Amniotic epithelial cell (primary cell): ENCODE results near the gene ABCA5.
"Not testable (repeated sequence)": the region's sequence is repeated elsewhere in the genome, so short reads cannot be mapped to it uniquely, and the experiment has no call there.

ENCODE experiments used
- DNase-seq: peaks from one replicate; pipeline ENCODE4 v3.0.0-alpha.2; 2010; ENCODE audit warnings: low read depth

Gene ABCA5

DNA sequence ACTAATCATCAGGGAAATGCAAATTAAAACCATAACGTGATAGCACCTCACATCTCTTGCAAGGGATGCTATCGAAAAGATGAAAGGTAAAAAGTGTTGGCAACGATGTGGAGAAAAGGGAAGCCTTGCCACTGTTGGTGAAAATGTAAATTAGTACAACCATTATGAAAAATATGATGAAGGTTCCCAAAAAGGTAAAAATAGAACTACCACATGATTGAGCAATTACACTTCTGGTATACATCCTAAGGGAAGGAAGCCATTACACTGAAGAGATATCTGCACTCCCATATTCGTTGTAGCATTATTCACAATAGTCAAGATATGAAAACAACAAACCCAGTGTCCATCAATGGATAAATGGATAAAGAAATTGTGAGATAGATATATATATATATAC lies 119.8 kb downstream of the ABCA5 start:
- DNase-seq = no peak

DNA sequence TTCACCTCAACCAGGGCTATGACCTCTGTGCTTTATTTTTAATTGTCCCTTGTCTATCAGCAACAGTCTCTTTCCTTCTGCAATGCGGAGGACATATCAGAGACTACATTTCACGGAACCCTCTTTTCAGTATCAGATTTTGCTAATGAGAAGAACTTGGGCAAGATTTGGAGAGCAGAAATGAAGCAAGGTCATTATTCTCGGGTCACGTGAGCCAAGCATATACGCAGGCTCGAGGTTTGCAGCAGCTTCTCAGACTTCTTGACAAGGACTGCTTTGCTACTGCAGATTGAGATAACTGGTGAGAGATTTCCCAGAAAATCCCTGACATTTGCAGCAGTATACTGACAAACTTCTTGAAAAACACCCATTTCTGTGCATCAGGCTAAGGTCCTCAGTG lies 128.7 kb downstream of the ABCA5 start:
- no peak for DNase-seq

DNA sequence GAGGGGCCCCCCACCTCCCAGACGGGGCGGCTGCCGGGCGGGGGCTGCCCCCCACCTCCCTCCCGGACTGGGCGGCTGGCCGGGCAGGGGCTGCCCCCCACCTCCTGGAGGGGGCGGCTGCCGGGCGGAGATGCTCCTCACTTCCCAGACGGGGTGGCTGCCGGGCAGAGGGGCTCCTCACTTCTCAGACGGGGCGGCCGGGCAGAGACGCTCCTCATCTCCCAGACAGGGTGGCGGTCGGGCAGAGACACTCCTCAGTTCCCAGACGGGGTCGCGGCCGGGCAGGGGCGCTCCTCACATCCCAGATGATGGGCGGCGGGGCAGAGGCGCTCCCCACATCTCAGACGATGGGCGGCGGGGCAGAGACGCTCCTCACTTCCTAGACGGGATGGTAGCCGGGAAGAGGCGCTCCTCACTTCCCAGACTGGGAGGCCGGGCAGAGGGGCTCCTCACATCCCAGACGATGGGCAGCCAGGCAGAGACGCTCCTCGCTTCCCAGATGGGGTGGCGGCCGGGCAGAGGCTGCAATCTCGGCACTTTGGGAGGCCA lies 130.8 kb downstream of the ABCA5 start:
- not testable (repeated sequence) for DNase-seq
